NT2/D1 (cell line): ENCODE measurements around the gene IFT57.

Experiments
- YY1 ChIP-seq: IDR thresholded peaks from 2 replicates; pipeline ENCODE4 v1.6.1; 2011; ENCODE audit not compliant: insufficient read length, insufficient read depth
- ZNF274 ChIP-seq: IDR thresholded peaks from 2 replicates; pipeline ENCODE4 v1.6.1; 2011; ENCODE audit warnings: mild to moderate bottlenecking, low read depth, low read length

DNA sequence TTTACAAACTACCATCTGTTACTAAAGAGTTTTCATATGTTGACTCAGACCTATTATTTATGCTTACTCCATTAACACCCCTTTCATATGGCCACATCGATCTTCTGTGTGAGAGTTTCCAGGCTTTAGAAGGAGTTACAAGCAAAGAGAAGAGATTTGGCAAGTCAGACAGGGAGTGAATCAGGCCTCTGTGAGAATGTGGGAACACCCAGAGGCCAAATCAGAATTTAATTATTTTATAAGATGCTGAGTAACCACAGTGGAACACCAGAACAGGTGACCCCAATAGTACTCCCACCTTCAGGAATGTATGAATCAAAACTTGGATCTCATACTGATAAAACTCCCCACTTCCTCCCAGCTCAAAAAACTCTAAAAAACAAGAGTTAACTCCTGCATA is 42.0 kb downstream of the IFT57 start:
- TF ChIP-seq YY1 (no peak), ZNF274 (no peak)
